ENCODE measurements around the gene SGO2.

GRCh38 chr2:200585340-200585729, 59.3 kb downstream of the SGO2 start:
- TF ChIP-seq CTCF (IDR thresholded peaks at IDR 0.05; ENCODE audit: insufficient read depth, low read length, poor library complexity, severe bottlenecking) (no peak), EZH2phosphoT487 (conservative IDR thresholded peaks at IDR 0.05; ENCODE audit: low read length) (no peak)

Measured in SU-DHL-6 (cell line).